HG02938 (cell line): Measurements from ENCODE around the gene SCN8A.

ENCODE experiments used
- ATAC-seq: cut with Tn5 transposase; IDR thresholded peaks from one replicate; pipeline ENCODE4 v1.9.1; 2021; ENCODE audit warnings: mild to moderate bottlenecking, moderate library complexity; ENCODE audit not compliant: unreplicated experiment

Gene SCN8A

DNA sequence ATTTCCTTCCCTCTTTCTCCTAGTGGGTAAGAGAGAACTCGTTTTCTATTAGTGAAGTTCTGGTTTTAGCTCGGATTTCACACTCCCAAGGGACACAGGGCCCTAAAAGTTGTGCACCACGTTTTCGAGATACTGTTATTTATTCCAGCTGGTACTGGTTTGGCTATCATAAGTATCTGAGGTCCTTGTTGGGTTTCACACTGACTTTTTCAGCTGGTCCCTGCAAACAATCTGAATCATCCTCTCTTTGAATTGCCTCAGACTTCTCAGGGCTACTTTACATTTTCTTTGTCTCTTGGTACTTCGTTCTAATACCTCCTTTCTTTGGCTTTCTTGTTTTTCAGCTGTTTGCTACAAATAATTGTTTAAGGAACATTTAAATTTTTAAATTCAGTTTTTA is 75.7 kb downstream of the SCN8A start:
- ATAC-seq: no peak

GRCh38 chr12:51667269-51667668 is 76.2 kb downstream of the SCN8A start:
- no peak for ATAC-seq

DNA sequence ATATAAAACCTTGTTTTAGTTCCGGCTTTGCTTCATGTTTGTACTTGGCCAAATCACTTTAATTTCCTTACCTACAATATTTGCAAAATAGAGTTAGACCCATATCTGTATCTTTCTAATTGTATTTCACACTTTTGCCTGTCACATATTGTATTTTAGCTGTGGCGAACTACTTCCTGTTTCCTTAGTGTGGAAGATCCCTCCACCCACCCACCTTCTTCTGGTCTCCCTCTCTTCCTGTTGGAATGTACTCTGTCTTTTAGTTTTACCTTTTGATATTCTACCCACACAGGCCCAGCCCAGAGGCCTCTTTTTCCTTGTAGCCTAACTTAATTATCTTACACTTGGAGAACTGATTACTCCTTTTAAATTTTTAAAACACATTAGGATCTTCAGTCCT is 78.2 kb downstream of the SCN8A start:
- ATAC-seq: no peak

DNA sequence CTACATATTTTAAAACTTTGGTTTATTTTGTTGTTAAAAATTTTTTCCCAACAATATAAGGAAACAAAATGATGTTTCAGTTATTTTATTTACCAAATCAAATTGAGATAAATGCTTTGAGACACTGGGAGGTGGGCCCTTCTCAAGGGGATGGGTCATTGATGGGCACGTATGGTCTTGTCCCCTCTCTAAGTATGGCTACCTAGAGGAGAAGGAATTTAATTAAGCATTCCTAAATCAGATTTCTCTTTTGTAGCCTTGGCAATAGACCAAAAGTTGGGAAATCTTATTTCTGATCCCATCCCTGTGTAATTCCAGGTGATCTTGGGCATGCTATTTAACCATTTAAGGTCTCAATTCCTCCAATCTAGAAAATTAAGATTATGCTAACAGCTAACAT is 79.0 kb downstream of the SCN8A start:
- no peak for ATAC-seq

GRCh38 chr12:51672334-51672733 is 81.3 kb downstream of the SCN8A start:
- no peak for ATAC-seq

- ATAC-seq: no peak
Measured at GRCh38 chr12:51675071-51675803, 84.2 kb downstream of the SCN8A start.

DNA sequence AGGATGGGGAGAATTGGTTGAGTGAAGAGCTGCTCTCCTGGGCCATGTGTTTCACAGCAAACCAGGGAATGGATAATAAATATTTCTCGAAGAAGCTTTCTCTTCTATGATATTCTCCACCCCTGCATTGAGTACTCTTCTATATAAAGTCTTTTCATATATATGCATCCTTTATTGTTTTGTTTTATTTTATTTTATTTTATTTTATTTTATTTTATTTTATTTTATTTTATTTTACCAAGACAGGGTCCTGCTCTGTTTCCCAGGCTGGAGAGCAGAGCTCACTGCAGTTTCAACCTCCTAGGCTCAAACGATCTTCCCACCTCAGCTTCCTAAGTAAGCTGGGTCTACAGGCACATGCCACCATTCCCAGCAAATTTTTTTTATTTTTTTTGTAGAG is 85.8 kb downstream of the SCN8A start:
- no peak for ATAC-seq

- no peak for ATAC-seq
Measured at GRCh38 chr12:51677284-51677968, 86.4 kb downstream of the SCN8A start.

DNA sequence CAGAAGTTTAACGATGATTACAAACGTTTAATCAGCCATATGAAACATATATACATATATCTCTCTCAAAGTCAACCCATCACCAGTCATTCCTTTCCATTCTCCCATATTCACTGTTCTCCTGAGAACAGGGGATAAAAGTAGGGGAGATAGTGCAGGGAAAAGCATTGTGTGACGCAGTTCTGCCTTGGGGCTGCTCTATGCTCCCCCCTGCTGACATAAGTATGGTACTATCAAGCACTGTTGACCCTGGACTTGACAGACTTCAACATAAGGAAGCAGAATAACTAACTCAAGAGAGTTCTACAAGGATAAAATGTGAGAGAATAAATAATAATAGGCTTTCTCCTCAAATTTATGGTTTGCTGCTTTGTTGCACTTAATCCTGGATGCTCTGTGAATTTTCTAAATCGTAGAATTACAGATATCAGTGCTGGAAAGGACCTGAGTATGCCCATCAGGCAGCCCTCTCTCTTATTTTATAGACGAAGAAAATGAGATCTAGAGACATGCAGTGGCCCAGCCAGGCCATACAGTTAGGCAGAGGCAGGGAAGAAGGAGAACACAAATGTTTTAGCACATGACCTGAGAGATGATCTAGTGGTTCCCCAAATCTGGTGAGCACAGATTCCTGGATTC is 87.2 kb downstream of the SCN8A start:
- ATAC-seq: no peak

GRCh38 chr12:51682981-51683380 is 91.9 kb downstream of the SCN8A start:
- no peak for ATAC-seq

GRCh38 chr12:51683763-51684357 is 92.8 kb downstream of the SCN8A start:
- no peak for ATAC-seq

DNA sequence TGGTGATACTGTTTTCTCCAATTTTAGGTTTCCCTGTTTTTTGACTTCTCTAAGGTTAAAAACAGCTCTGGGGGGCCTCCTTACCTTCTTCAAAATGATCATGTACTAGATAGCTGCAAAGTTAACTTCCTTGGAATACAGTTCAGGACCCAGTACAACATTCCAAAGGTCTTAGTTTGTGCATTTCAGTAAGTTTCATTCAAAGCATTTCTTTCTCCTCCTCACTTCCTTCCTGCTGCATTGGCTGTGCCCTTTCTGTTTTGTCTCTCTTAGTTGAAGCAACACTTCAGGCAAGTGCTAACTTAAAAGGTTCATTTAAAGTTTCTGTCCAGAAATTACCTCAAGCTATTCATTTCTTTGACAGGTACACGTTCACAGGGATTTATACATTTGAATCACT is 95.7 kb downstream of the SCN8A start:
- ATAC-seq: no peak

- no peak for ATAC-seq
Measured at GRCh38 chr12:51687177-51687576, 96.1 kb downstream of the SCN8A start.

DNA sequence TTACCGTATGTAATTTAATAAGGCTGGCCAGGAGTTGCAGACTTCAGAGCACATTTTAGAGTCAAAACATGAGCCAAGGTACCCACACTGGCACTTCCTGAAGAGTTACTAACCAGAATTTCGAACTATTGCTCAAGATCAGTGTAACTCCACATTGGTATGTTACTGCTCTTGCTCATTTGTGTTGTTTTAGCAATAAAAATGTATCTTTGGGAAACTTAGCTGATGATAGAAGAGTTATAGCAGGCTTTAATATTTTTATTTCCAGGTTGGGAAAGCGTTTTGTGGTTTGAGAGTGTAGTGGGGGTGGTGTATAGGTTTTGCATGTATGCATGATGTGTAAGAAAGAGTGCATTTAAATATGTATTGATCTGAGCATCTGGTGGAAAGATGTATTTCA is 96.6 kb downstream of the SCN8A start:
- ATAC-seq: no peak

GRCh38 chr12:51689983-51690382 is 99.0 kb downstream of the SCN8A start:
- no peak for ATAC-seq

DNA sequence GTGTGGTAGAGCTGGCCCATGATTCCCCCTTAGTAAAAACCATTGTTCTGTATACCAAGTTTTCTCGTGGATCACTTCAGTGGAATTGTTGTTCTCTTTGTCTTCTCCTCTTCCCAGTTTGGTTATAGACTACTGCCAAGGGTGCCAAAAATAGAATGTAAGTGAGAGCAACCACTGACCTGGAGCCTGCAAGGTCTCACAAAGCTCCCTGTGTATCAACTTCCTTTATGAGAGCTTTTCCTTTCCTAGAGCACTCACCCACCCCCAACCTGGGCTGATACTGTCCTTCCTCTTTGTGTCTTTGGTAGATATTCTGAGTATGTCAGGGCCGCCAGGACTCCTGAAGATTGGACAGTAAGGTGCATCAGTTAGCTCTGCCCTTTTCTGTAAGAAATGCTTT is 101.0 kb downstream of the SCN8A start:
- ATAC-seq: no peak

GRCh38 chr12:51693569-51693968 is 102.5 kb downstream of the SCN8A start:
- no peak for ATAC-seq

GRCh38 chr12:51694146-51694545 is 103.1 kb downstream of the SCN8A start:
- ATAC-seq: no peak

GRCh38 chr12:51695241-51696010 is 104.4 kb downstream of the SCN8A start:
- ATAC-seq: no peak

GRCh38 chr12:51699219-51699618 is 108.2 kb downstream of the SCN8A start:
- ATAC-seq: no peak

DNA sequence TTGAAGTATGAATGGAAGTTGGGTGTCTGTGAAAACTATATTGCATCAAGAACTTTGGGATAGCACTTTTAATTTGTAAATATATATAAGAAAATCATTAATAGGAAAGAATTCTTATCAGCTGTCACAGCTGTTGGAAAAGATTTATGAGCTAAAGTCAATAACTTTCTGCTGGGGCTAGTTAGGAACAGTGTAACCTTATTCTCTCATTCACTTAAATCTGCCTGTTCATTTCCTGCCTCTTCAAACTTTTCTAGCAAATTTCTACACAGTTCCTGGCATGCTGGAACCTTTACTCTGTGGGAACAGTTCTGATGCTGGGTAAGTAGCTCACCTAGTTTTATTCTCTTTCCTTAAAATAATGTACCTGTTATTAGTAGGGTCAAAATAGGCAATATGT is 109.9 kb downstream of the SCN8A start:
- ATAC-seq: no peak
